GM20000 (cell line): ENCODE measurements around the gene NINJ2.

Source experiments
- DNase-seq: peaks from one replicate; pipeline ENCODE4 v3.0.0; 2012; ENCODE audit warnings: low spot score
- CTCF ChIP-seq: IDR thresholded peaks from 2 replicates; pipeline ENCODE4 v1.5.1; 2012; ENCODE audit warnings: mild to moderate bottlenecking, control low read depth; ENCODE audit errors: extremely low read depth, missing control alignments

The NINJ2 gene

GRCh38 chr12:561908-562593, 101.2 kb downstream of the NINJ2 start:
- TF ChIP-seq CTCF: no peak
- DNase-seq: no peak

- TF ChIP-seq CTCF: no peak
- DNase-seq: no peak
These were observed 101.9 kb downstream of the NINJ2 start for GRCh38 chr12:561391-561705.

GRCh38 chr12:560691-561390, 102.4 kb downstream of the NINJ2 start:
- no peak for DNase-seq
- TF ChIP-seq CTCF: no peak

- no peak for TF ChIP-seq CTCF
These were observed 103.3 kb downstream of the NINJ2 start for GRCh38 chr12:559906-560455.

GRCh38 chr12:559208-559905, 103.9 kb downstream of the NINJ2 start:
- DNase-seq: no peak
- no peak for TF ChIP-seq CTCF

More at GRCh38 chr12:559906-560455, 103.3 kb downstream of the NINJ2 start:
- no peak for DNase-seq

GRCh38 chr12:558580-558979, 104.7 kb downstream of the NINJ2 start:
- TF ChIP-seq CTCF: no peak
- no peak for DNase-seq

- DNase-seq: no peak
- no peak for TF ChIP-seq CTCF
These were observed 106.7 kb downstream of the NINJ2 start for GRCh38 chr12:556498-556897.
